Cerebellar cortex (tissue), 1 donor: Measurements from ENCODE around the gene SMG6.
A peak's percentile ranks its signal among the peaks of the same experiment; 100 is the strongest.
"Not testable (repeated sequence)": the region's sequence is repeated elsewhere in the genome, so short reads cannot be mapped to it uniquely, and the experiment has no call there.

Experiments
- DNase-seq: peaks from one replicate; pipeline ENCODE4 v3.0.0-alpha.2; 2015; ENCODE audit warnings: low spot score

Gene SMG6

GRCh38 chr17:2304931-2305330, 1.3 kb upstream of the SMG6 start:
- no peak for DNase-seq

GRCh38 chr17:2302778-2303203, 794 bp downstream of the SMG6 start:
- no peak for DNase-seq

- no peak for DNase-seq
Measured at GRCh38 chr17:2299756-2300155, 3.8 kb downstream of the SMG6 start.

GRCh38 chr17:2299136-2299535, 4.4 kb downstream of the SMG6 start:
- DNase-seq: no peak

GRCh38 chr17:2297023-2297422, 6.6 kb downstream of the SMG6 start:
- no peak for DNase-seq

- DNase-seq: no peak
Measured at GRCh38 chr17:2295575-2295974, 8.0 kb downstream of the SMG6 start.

- no peak for DNase-seq
Measured at GRCh38 chr17:2292100-2292499, 11.5 kb downstream of the SMG6 start.

- DNase-seq: no peak
Measured at GRCh38 chr17:2289878-2290478, 13.6 kb downstream of the SMG6 start.

GRCh38 chr17:2283302-2283701, 20.3 kb downstream of the SMG6 start:
- no peak for DNase-seq

GRCh38 chr17:2282297-2282873, 21.2 kb downstream of the SMG6 start:
- DNase-seq: peak; percentile 67

GRCh38 chr17:2279707-2280106, 23.9 kb downstream of the SMG6 start:
- no peak for DNase-seq

- no peak for DNase-seq
Measured at GRCh38 chr17:2277429-2278170, 26.0 kb downstream of the SMG6 start.

GRCh38 chr17:2275722-2276121, 27.9 kb downstream of the SMG6 start:
- DNase-seq: no peak

GRCh38 chr17:2274414-2274813, 29.2 kb downstream of the SMG6 start:
- DNase-seq: no peak

GRCh38 chr17:2271985-2272702, 31.4 kb downstream of the SMG6 start:
- no peak for DNase-seq

GRCh38 chr17:2267354-2267753, 36.2 kb downstream of the SMG6 start:
- DNase-seq: no peak

GRCh38 chr17:2266865-2267228, 36.7 kb downstream of the SMG6 start:
- no peak for DNase-seq

GRCh38 chr17:2266045-2266864, 37.3 kb downstream of the SMG6 start:
- no peak for DNase-seq

GRCh38 chr17:2265166-2265565, 38.4 kb downstream of the SMG6 start:
- DNase-seq: not testable (repeated sequence)

GRCh38 chr17:2264067-2264860, 39.3 kb downstream of the SMG6 start:
- DNase-seq: no peak
